Mucosa of rectum (tissue), 2 donors: ENCODE results near the gene KIAA0930.

Source experiments
- H3K27ac ChIP-seq, 2 donors: one replicate each; pipeline ENCODE4 v1.7.0; 2013; ENCODE audit warnings: inconsistent platforms in 2 of 2, low read depth in 2 of 2, low read length in 2 of 2
- H3K27me3 ChIP-seq, 2 donors: one replicate each; pipeline ENCODE4 v1.7.0; 2013; ENCODE audit warnings: low read length in 2 of 2; ENCODE audit not compliant: control insufficient read depth in 2 of 2, insufficient read depth in 2 of 2
- H3K36me3 ChIP-seq, 2 donors: one replicate each; pipeline ENCODE4 v1.7.0; 2013; ENCODE audit warnings: low read length in 2 of 2; ENCODE audit not compliant: control insufficient read depth in 2 of 2, insufficient read depth in 2 of 2
- H3K4me1 ChIP-seq, 2 donors: one replicate each; pipeline ENCODE4 v1.7.0; 2013; ENCODE audit warnings: low read length in 2 of 2, mild to moderate bottlenecking in 1 of 2; ENCODE audit not compliant: control insufficient read depth in 2 of 2, insufficient read depth in 2 of 2
- H3K4me3 ChIP-seq, 2 donors: one replicate each; pipeline ENCODE4 v1.7.0; 2013; ENCODE audit warnings: low read length in 2 of 2
- H3K9ac ChIP-seq, 2 donors: one replicate each; pipeline ENCODE4 v1.7.0; 2013; ENCODE audit warnings: low read length in 2 of 2, low read depth in 1 of 2, mild to moderate bottlenecking in 1 of 2
- H3K9me3 ChIP-seq, 2 donors: one replicate each; pipeline ENCODE4 v1.7.0; 2013; ENCODE audit warnings: low read length in 2 of 2; ENCODE audit not compliant: control insufficient read depth in 2 of 2
- donor health status: healthy.
- donor health status: Normal muscosa, but diverticular disease.

KIAA0930 gene

DNA sequence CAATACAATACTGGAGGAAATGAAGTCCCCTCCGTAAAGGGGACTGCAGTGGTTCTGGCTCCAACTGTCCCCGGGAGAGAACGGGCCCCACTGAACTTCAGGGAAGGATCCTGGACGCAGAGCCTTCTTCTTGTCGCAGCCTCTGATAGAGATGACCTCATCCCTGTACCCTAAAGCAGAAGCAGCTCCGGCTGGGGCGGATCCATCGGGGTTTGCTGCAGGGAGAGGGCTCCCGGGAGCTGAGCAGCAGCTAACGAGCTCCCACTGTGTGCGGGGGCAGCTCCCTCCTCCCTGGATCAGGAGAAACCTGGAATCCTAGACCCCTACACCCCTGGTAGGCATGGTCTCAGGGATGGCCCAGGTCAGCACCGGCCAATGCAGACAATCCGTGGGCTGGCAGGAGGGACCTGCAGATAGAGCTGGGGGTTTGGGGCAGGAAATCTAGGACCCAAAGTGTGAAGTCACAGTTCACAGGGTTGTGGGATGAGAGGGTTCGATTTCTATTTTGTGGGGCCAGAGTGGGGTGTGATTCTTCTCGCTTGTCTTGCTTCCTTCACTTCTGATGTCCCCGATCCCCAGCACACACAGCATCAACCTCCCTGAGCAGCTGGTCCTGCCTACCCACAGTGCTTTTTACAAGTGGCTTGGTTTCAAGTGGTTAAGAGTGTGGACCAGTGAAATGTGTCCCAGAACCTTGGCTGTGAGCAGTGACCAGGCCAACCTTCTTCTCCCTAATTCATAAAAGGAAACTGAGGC is 12.9 kb downstream of the KIAA0930 start:
- no peak overlapping the region for H3K4me3 ChIP-seq
- H3K27me3 ChIP-seq: no peaks in the 10 kb centered on the region
- H3K36me3 ChIP-seq: no peaks in the 10 kb centered on the region
- H3K9me3 ChIP-seq: no peaks in the 10 kb centered on the region
- H3K9ac ChIP-seq: no peak overlapping the region
- peak overlapping the region in 1 of 2 donors; percentile 9 for H3K27ac ChIP-seq
- H3K4me1 ChIP-seq: peaks cover 8 to 11% of the 10 kb centered on the region in 2 donors

DNA sequence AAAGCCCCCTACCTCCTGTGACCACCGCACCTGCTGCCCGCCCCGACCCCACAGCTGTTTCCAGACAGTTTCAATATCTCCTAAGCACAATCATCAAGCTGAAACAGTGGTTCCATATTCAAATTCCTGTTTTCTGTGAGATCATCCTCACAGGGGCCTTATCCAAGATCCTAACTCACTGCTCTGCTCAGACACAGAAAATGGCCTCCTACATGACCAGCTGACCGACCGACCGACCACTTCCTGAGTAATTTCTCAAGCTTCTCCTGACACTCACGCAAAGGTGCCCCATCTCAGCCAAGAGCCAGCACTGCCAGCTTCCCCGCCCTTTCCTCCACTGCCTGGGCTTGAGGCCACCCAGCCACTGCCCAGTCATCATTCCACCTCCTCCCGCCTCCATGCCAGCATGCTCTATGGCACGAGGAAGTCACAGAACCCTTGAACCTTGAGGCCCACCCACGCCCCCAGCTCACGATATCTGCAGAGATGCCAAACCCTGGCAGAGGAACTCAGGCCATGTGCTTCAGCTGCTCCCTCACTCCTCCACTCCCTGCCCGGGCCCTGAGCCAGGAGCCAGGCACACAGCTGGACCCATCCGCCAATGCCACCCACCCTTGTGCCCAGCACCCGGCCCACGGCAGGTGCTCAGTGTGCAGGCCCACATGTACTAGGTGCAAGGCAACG is 14.0 kb downstream of the KIAA0930 start:
- no peak overlapping the region for H3K4me3 ChIP-seq
- H3K9ac ChIP-seq: no peak overlapping the region
- H3K27me3 ChIP-seq: no peaks in the 10 kb centered on the region
- H3K9me3 ChIP-seq: no peaks in the 10 kb centered on the region
- peaks cover 8 to 11% of the 10 kb centered on the region in 2 donors for H3K4me1 ChIP-seq
- H3K36me3 ChIP-seq: no peaks in the 10 kb centered on the region
- no peak overlapping the region for H3K27ac ChIP-seq

GRCh38 chr22:45225732-45226502 is 14.8 kb downstream of the KIAA0930 start:
- Histone ChIP-seq H3K9ac (no peak overlapping the region), H3K27ac (no peak overlapping the region), H3K9me3 (no peaks in the 10 kb centered on the region), H3K4me3 (no peak overlapping the region), H3K4me1 (peaks cover 8 to 11% of the 10 kb centered on the region in 2 donors), H3K36me3 (no peaks in the 10 kb centered on the region), H3K27me3 (no peaks in the 10 kb centered on the region)

DNA sequence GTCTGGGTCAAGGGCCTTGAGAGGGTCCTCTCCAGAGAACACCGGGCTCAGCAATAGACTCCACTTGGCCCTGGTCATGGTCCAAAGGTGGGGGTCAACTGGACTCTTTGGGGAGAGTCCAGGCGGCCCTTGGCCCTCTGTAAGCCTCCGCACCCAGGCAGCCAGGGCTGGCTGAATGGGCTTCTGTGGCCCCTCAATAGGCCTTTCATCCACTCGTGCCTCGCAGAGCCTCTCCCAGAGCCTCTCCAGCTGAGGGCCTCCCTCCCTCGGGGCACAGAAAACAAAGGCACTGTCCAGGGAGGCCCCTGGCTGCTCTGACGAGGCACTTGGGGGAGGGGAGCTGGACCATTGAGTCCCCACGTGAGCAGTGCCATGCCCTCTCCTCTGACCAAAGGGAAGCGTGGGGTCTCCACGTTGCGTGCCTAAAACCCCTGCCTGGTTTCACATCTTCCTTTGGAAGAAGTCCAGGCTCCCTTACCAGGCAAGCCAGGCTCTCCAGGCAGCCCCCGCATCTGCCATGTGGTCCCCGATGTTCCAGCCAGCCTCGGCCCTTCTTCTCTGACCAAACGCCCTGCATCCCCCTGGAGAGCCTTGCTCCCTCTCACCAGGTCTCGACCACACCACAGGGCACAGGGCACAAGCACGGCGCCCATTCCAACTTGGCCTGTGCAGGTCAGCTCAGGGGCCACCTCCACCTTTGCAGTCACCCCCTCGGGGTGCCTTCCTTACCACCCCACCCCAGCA is 15.5 kb downstream of the KIAA0930 start:
- Histone ChIP-seq H3K9me3 (no peaks in the 10 kb centered on the region), H3K4me3 (no peak overlapping the region), H3K36me3 (no peaks in the 10 kb centered on the region), H3K9ac (no peak overlapping the region), H3K27me3 (no peaks in the 10 kb centered on the region), H3K4me1 (peaks cover 8 to 11% of the 10 kb centered on the region in 2 donors), H3K27ac (no peak overlapping the region)

GRCh38 chr22:45224331-45224730 is 16.4 kb downstream of the KIAA0930 start:
- H3K36me3 ChIP-seq: no peaks in the 10 kb centered on the region
- no peak overlapping the region for H3K9ac ChIP-seq
- no peaks in the 10 kb centered on the region for H3K9me3 ChIP-seq
- peaks cover 8 to 11% of the 10 kb centered on the region in 2 donors for H3K4me1 ChIP-seq
- H3K4me3 ChIP-seq: no peak overlapping the region
- H3K27ac ChIP-seq: no peak overlapping the region
- no peaks in the 10 kb centered on the region for H3K27me3 ChIP-seq

GRCh38 chr22:45223304-45224117 is 17.2 kb downstream of the KIAA0930 start:
- no peak overlapping the region for H3K27ac ChIP-seq
- H3K4me1 ChIP-seq: peaks cover 8 to 11% of the 10 kb centered on the region in 2 donors
- no peaks in the 10 kb centered on the region for H3K27me3 ChIP-seq

GRCh38 chr22:45221201-45221600 is 19.5 kb downstream of the KIAA0930 start:
- peaks cover 1 to 2% of the 10 kb centered on the region in 2 donors for H3K4me1 ChIP-seq
- H3K27me3 ChIP-seq: no peaks in the 10 kb centered on the region
- no peak overlapping the region for H3K27ac ChIP-seq
- H3K9me3 ChIP-seq: no peaks in the 10 kb centered on the region
- H3K36me3 ChIP-seq: no peaks in the 10 kb centered on the region
- H3K9ac ChIP-seq: no peak overlapping the region
- H3K4me3 ChIP-seq: no peak overlapping the region

More at GRCh38 chr22:45223304-45224117, 17.2 kb downstream of the KIAA0930 start:
- H3K9me3 ChIP-seq: no peaks in the 10 kb centered on the region
- no peak overlapping the region for H3K9ac ChIP-seq
- H3K36me3 ChIP-seq: no peaks in the 10 kb centered on the region
- H3K4me3 ChIP-seq: no peak overlapping the region

GRCh38 chr22:45218976-45219375 is 21.7 kb downstream of the KIAA0930 start:
- Histone ChIP-seq H3K36me3 (no peaks in the 10 kb centered on the region), H3K4me1 (peaks cover 0 to 2% of the 10 kb centered on the region in 2 donors), H3K27ac (no peak overlapping the region)

GRCh38 chr22:45217806-45218205 is 22.9 kb downstream of the KIAA0930 start:
- no peaks in the 10 kb centered on the region for H3K9me3 ChIP-seq
- H3K27ac ChIP-seq: no peak overlapping the region
- no peak overlapping the region for H3K4me3 ChIP-seq
- H3K4me1 ChIP-seq: peaks cover 0 to 4% of the 10 kb centered on the region in 2 donors
- H3K9ac ChIP-seq: no peak overlapping the region
- no peaks in the 10 kb centered on the region for H3K27me3 ChIP-seq
- no peaks in the 10 kb centered on the region for H3K36me3 ChIP-seq

More at GRCh38 chr22:45218976-45219375, 21.7 kb downstream of the KIAA0930 start:
- H3K27me3 ChIP-seq: no peaks in the 10 kb centered on the region
- no peak overlapping the region for H3K4me3 ChIP-seq
- no peak overlapping the region for H3K9ac ChIP-seq
- H3K9me3 ChIP-seq: no peaks in the 10 kb centered on the region
